HepG2 (cell line): Measurements from ENCODE around the gene NEU1. TPM values are rescaled to one million over a fixed set of nuclear protein-coding genes. Genes with fewer than 3 reads are reported as not detected.

Source experiments
- ATM ChIP-seq: fragments of 450-650 bp; IDR thresholded peaks from 2 replicates; pipeline ENCODE4 v1.7.1; 2017; ENCODE audit warnings: mild to moderate bottlenecking, borderline replicate concordance
- ELF1 ChIP-seq: sonication (generic); formaldehyde crosslinking; IDR thresholded peaks from 2 replicates; pipeline ENCODE4 v1.4.0; 2020; ENCODE audit warnings: missing genetic modification reagents
- HMGA1 ChIP-seq: sonication (generic); formaldehyde crosslinking; conservative IDR thresholded peaks from 2 replicates; pipeline ENCODE4 v1.4.0; 2020; ENCODE audit warnings: missing genetic modification reagents
- NFE2 ChIP-seq: sonication (generic); formaldehyde crosslinking; IDR thresholded peaks from 2 replicates; pipeline ENCODE4 v1.4.0; 2020; ENCODE audit warnings: missing genetic modification reagents
- RFX1 ChIP-seq: fragments of 450-650 bp; IDR thresholded peaks from 2 replicates; pipeline ENCODE4 v1.6.1; 2017
- ZBTB3 ChIP-seq: sonication (generic); formaldehyde crosslinking; IDR thresholded peaks from 2 replicates; pipeline ENCODE4 v1.4.0; 2020; ENCODE audit warnings: low read depth, mild to moderate bottlenecking, moderate library complexity, missing genetic modification reagents, borderline replicate concordance
- ZNF224 ChIP-seq: sonication (generic); formaldehyde crosslinking; IDR thresholded peaks from 2 replicates; pipeline ENCODE4 v1.5.0; 2020; ENCODE audit warnings: mild to moderate bottlenecking, missing genetic modification reagents
- ZNF230 ChIP-seq: sonication (generic); formaldehyde crosslinking; IDR thresholded peaks from 2 replicates; pipeline ENCODE4 v1.4.0; 2020; ENCODE audit warnings: mild to moderate bottlenecking, missing genetic modification reagents
- ZNF331 ChIP-seq: sonication (generic); formaldehyde crosslinking; IDR thresholded peaks from 2 replicates; pipeline ENCODE4 v1.4.0; 2020; ENCODE audit warnings: missing genetic modification reagents
- ZNF558 ChIP-seq: sonication (generic); formaldehyde crosslinking; IDR thresholded peaks from 2 replicates; pipeline ENCODE4 v1.9.0; 2022; ENCODE audit warnings: mild to moderate bottlenecking, missing genetic modification reagents, borderline replicate concordance
- ZNF788 ChIP-seq: sonication (generic); formaldehyde crosslinking; IDR thresholded peaks from 2 replicates; pipeline ENCODE4 v1.5.0; 2020; ENCODE audit warnings: mild to moderate bottlenecking, missing genetic modification reagents, borderline replicate concordance
- polyA plus RNA-seq, 8 experiments: library from polyadenylated mRNA; depleted of rRNA in 3 of 8; stranded (reverse) in 7 of 8; unstranded in 1 of 8; fragments of >200 nt; fragmentation: Illumina TruSeq in 4 of 8; extraction: Trizol in 4 of 8; gene quantifications; 2 replicates each; pipeline versions ENCODE4 v1.2.1 to v1.2.3, GENCODE V29; 2011 to 2016; ENCODE audit warnings: low read depth in 4 of 8, missing spikeins in 1 of 8, mixed read lengths in 1 of 8; ENCODE audit not compliant: insufficient read depth in 1 of 8
- total RNA-seq, 5 experiments: library from RNA; depleted of rRNA; stranded (reverse); fragments of >200 nt; fragmentation: Illumina TruSeq; extraction: Trizol; gene quantifications; 2 replicates each; pipeline ENCODE4 v1.2.3, GENCODE V29; 2016; ENCODE audit warnings: low read depth in 1 of 5
- TF ChIP-seq, protein P1 (sequence below): sonication (generic); formaldehyde crosslinking; IDR thresholded peaks from 2 replicates; pipeline ENCODE4 v1.5.0; 2020; ENCODE audit warnings: mild to moderate bottlenecking, missing genetic modification reagents, moderate library complexity
- TF ChIP-seq, protein P2 (sequence below): IDR thresholded peaks from 2 replicates; pipeline ENCODE4 v1.6.1; 2016; ENCODE audit warnings: missing compliant biosample characterization, missing genetic modification reagents, borderline replicate concordance
- TF ChIP-seq, protein P3 (sequence below): sonication (generic); formaldehyde crosslinking; IDR thresholded peaks from 2 replicates; pipeline ENCODE4; 2020; ENCODE audit warnings: missing genetic modification reagents, mild to moderate bottlenecking, borderline replicate concordance
- TF ChIP-seq, protein P4 (sequence below): IDR thresholded peaks from 2 replicates; pipeline ENCODE4 v1.6.1; 2016; ENCODE audit warnings: low read depth, borderline replicate concordance
- TF ChIP-seq, protein P5 (sequence below): sonication (generic); formaldehyde crosslinking; IDR thresholded peaks from 2 replicates; pipeline ENCODE4 v1.4.0; 2020; ENCODE audit warnings: missing genetic modification reagents, borderline replicate concordance
- TF ChIP-seq, protein P6 (sequence below): IDR thresholded peaks from 2 replicates; pipeline ENCODE4 v1.6.1; 2016; ENCODE audit warnings: control low read depth

The NEU1 gene
- total and polyA plus RNA-seq, 2 of the 13 experiments (the other 11 are each of a cell fraction or from before 2014, with no cell fraction given) = 215 to 297 TPM

DNA sequence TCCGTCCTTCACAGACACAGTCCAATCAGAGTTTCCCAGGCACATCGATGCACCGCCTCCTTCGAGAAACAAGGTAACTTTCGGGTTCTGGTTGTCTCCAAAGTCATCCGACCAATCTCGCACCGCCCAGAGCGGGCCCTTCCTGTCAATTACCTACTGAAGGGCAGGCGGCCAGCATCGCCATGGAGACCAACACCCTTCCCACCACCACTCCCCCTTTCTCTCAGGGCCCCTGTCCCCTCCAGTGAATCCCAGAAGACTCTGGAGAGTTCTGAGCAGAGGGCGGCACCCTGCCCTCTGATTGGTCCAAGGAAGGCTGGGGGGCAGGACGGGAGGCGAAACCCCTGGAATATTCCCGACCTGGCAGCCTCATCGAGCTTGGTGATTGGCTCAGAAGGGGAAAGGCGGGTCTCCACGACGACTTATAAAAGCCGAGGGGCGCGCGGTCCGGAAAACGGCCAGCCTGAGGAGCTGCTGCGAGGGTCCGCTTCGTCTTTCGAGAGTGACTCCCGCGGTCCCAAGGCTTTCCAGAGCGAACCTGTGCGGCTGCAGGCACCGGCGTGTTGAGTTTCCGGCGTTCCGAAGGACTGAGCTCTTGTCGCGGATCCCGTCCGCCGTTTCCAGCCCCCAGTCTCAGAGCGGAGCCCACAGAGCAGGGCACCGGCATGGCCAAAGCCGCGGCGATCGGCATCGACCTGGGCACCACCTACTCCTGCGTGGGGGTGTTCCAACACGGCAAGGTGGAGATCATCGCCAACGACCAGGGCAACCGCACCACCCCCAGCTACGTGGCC is 35.1 kb downstream of the NEU1 start, which contains the start of gene HSPA1B (continued):
- TF ChIP-seq NFE2 (CRISPR knock-in tag) (no peak), ZBTB3 (no peak), ZNF558 (CRISPR knock-in tag) (no peak; the same call in 1 of the 2 replicates), ELF1 (no peak; the same call in 1 of the 2 replicates), RFX1 (peak; percentile 89), ZNF331 (CRISPR knock-in tag) (no peak), ZNF224 (CRISPR knock-in tag) (peak; percentile 91; the same call in 1 of the 2 replicates), HMGA1 (CRISPR knock-in tag) (no peak), ATM (no peak), ZNF230 (CRISPR knock-in tag) (no peak), ZNF788 (CRISPR knock-in tag) (peak; percentile 40; the same call in 1 of the 2 replicates)
- TF ChIP-seq, protein P1, sequence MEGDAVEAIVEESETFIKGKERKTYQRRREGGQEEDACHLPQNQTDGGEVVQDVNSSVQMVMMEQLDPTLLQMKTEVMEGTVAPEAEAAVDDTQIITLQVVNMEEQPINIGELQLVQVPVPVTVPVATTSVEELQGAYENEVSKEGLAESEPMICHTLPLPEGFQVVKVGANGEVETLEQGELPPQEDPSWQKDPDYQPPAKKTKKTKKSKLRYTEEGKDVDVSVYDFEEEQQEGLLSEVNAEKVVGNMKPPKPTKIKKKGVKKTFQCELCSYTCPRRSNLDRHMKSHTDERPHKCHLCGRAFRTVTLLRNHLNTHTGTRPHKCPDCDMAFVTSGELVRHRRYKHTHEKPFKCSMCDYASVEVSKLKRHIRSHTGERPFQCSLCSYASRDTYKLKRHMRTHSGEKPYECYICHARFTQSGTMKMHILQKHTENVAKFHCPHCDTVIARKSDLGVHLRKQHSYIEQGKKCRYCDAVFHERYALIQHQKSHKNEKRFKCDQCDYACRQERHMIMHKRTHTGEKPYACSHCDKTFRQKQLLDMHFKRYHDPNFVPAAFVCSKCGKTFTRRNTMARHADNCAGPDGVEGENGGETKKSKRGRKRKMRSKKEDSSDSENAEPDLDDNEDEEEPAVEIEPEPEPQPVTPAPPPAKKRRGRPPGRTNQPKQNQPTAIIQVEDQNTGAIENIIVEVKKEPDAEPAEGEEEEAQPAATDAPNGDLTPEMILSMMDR = peak; percentile 29
- TF ChIP-seq, protein P2, sequence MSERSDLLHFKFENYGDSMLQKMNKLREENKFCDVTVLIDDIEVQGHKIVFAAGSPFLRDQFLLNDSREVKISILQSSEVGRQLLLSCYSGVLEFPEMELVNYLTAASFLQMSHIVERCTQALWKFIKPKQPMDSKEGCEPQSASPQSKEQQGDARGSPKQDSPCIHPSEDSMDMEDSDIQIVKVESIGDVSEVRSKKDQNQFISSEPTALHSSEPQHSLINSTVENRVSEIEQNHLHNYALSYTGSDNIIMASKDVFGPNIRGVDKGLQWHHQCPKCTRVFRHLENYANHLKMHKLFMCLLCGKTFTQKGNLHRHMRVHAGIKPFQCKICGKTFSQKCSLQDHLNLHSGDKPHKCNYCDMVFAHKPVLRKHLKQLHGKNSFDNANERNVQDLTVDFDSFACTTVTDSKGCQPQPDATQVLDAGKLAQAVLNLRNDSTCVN (CRISPR knock-in tag) = peak; percentile 84; the same call in 1 of the 2 replicates
- TF ChIP-seq, protein P3, sequence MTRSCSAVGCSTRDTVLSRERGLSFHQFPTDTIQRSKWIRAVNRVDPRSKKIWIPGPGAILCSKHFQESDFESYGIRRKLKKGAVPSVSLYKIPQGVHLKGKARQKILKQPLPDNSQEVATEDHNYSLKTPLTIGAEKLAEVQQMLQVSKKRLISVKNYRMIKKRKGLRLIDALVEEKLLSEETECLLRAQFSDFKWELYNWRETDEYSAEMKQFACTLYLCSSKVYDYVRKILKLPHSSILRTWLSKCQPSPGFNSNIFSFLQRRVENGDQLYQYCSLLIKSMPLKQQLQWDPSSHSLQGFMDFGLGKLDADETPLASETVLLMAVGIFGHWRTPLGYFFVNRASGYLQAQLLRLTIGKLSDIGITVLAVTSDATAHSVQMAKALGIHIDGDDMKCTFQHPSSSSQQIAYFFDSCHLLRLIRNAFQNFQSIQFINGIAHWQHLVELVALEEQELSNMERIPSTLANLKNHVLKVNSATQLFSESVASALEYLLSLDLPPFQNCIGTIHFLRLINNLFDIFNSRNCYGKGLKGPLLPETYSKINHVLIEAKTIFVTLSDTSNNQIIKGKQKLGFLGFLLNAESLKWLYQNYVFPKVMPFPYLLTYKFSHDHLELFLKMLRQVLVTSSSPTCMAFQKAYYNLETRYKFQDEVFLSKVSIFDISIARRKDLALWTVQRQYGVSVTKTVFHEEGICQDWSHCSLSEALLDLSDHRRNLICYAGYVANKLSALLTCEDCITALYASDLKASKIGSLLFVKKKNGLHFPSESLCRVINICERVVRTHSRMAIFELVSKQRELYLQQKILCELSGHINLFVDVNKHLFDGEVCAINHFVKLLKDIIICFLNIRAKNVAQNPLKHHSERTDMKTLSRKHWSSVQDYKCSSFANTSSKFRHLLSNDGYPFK = peak; percentile 79; the same call in 1 of the 2 replicates
- TF ChIP-seq, protein P4, sequence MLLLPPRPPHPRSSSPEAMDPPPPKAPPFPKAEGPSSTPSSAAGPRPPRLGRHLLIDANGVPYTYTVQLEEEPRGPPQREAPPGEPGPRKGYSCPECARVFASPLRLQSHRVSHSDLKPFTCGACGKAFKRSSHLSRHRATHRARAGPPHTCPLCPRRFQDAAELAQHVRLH (CRISPR knock-in tag) = peak; percentile 78
- TF ChIP-seq, protein P5, sequence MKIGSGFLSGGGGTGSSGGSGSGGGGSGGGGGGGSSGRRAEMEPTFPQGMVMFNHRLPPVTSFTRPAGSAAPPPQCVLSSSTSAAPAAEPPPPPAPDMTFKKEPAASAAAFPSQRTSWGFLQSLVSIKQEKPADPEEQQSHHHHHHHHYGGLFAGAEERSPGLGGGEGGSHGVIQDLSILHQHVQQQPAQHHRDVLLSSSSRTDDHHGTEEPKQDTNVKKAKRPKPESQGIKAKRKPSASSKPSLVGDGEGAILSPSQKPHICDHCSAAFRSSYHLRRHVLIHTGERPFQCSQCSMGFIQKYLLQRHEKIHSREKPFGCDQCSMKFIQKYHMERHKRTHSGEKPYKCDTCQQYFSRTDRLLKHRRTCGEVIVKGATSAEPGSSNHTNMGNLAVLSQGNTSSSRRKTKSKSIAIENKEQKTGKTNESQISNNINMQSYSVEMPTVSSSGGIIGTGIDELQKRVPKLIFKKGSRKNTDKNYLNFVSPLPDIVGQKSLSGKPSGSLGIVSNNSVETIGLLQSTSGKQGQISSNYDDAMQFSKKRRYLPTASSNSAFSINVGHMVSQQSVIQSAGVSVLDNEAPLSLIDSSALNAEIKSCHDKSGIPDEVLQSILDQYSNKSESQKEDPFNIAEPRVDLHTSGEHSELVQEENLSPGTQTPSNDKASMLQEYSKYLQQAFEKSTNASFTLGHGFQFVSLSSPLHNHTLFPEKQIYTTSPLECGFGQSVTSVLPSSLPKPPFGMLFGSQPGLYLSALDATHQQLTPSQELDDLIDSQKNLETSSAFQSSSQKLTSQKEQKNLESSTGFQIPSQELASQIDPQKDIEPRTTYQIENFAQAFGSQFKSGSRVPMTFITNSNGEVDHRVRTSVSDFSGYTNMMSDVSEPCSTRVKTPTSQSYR (CRISPR knock-in tag) = peak; percentile 42; the same call in 1 of the 2 replicates
- TF ChIP-seq, protein P6, sequence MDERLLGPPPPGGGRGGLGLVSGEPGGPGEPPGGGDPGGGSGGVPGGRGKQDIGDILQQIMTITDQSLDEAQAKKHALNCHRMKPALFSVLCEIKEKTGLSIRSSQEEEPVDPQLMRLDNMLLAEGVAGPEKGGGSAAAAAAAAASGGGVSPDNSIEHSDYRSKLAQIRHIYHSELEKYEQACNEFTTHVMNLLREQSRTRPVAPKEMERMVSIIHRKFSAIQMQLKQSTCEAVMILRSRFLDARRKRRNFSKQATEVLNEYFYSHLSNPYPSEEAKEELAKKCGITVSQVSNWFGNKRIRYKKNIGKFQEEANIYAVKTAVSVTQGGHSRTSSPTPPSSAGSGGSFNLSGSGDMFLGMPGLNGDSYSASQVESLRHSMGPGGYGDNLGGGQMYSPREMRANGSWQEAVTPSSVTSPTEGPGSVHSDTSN = peak; percentile 84
